BLaER1 treated with 17β-estradiol and CSF1 and Interleukin-3, amounts not matched to agents 10 nM and 100 nM (cell line): Measurements from ENCODE around the gene ZNF133.
A peak's percentile ranks its signal among the peaks of the same experiment; 100 is the strongest.

ENCODE experiments used
- H3K27ac ChIP-seq, 11 experiments: shearing (Covaris generic); formaldehyde crosslinking; 2 replicates each; pipeline ENCODE4 v1.8.1; 2022
- H3K27me3 ChIP-seq, 11 experiments: shearing (Covaris generic); formaldehyde crosslinking; 2 replicates each; pipeline ENCODE4 v1.8.1; 2022
- H3K36me3 ChIP-seq, 11 experiments: shearing (Covaris generic); formaldehyde crosslinking; 2 replicates each; pipeline ENCODE4 v1.8.1; 2022
- H3K4me1 ChIP-seq, 10 experiments: shearing (Covaris generic); formaldehyde crosslinking; 2 replicates each; pipeline ENCODE4 v1.8.1; 2022
- H3K4me2 ChIP-seq, 11 experiments: shearing (Covaris generic); formaldehyde crosslinking; 2 replicates each; pipeline ENCODE4 v1.8.1; 2022
- H3K4me3 ChIP-seq, 10 experiments: shearing (Covaris generic); formaldehyde crosslinking; 2 replicates each; pipeline ENCODE4 v1.8.1; 2022
- H3K9ac ChIP-seq, 11 experiments: shearing (Covaris generic); formaldehyde crosslinking; 2 replicates each; pipeline ENCODE4 v1.8.1; 2022
- H3K9me3 ChIP-seq, 11 experiments: shearing (Covaris generic); formaldehyde crosslinking; replicated peaks in 1 of 11; 2 replicates each; pipeline ENCODE4 v1.8.1; 2022
- H4K20me1 ChIP-seq, 11 experiments: shearing (Covaris generic); formaldehyde crosslinking; 2 replicates each; pipeline ENCODE4 v1.8.1; 2022
- Cebpa-rat ChIP-seq, 11 experiments: shearing (Covaris generic); IDR thresholded peaks; 2 replicates each; pipeline ENCODE4 v1.8.1; 2022

The ZNF133 gene

DNA sequence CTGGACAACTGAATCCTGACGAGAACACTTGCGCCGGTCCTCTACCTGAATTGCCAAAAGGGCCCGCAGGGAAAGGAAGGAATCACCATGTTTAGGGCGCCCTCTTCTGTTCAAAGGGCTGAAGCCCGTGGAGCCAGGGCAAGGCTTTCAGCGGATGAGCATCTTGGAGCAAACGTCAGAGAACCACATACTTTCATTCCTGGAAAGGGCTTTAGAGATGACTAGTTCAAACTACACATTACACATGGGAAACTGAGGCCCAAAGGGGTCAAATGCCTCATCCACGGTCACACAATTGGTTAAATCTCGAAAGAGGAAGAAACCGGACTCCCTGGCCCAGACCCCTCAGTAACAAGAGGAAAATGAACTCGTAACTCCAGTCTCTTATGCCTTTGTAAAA lies 11.5 kb upstream of the ZNF133 start:
- Histone ChIP-seq H3K4me2 (peak overlapping the region in 7 of 11 experiments; percentile 12 to 53 (median 23); a peak in 4 of 22 replicates), H4K20me1 (no peaks in the 10 kb centered on the region), H3K27ac (no peak overlapping the region), H3K9ac (no peak overlapping the region), H3K27me3 (no peaks in the 10 kb centered on the region), H3K4me1 (peaks cover 0 to 12% (median 2%) of the 10 kb centered on the region in 10 experiments; a peak in 5 of 20 replicates), H3K36me3 (no peaks in the 10 kb centered on the region), H3K4me3 (0 out of 20 replicates have a peak overlapping the region, but pooled peaks of 1 of the 10 experiments have one; percentile 7), H3K9me3 (no peaks in the 10 kb centered on the region)
- TF ChIP-seq Cebpa-rat (IDR thresholded peaks at IDR 0.05), result no peak

- no peaks in the 10 kb centered on the region for H4K20me1 ChIP-seq
- no peak overlapping the region for H3K27ac ChIP-seq
- no peak for TF ChIP-seq Cebpa-rat (IDR thresholded peaks at IDR 0.05)
- no peak overlapping the region; a peak in 1 of 22 replicates for H3K4me2 ChIP-seq
- H3K4me3 ChIP-seq, result no peak overlapping the region
- H3K9ac ChIP-seq, result no peak overlapping the region
- H3K27me3 ChIP-seq, result no peaks in the 10 kb centered on the region
- H3K36me3 ChIP-seq, result no peaks in the 10 kb centered on the region
- peaks cover under 1 to 3% (median 2%) of the 10 kb centered on the region in 11 experiments; a peak in 14 of 22 replicates for H3K9me3 ChIP-seq
- H3K4me1 ChIP-seq, result peaks cover 0 to 12% (median 2%) of the 10 kb centered on the region in 10 experiments; a peak in 4 of 20 replicates
Observed at GRCh38 chr20:18279242-18279641, 9.1 kb upstream of the ZNF133 start.

DNA sequence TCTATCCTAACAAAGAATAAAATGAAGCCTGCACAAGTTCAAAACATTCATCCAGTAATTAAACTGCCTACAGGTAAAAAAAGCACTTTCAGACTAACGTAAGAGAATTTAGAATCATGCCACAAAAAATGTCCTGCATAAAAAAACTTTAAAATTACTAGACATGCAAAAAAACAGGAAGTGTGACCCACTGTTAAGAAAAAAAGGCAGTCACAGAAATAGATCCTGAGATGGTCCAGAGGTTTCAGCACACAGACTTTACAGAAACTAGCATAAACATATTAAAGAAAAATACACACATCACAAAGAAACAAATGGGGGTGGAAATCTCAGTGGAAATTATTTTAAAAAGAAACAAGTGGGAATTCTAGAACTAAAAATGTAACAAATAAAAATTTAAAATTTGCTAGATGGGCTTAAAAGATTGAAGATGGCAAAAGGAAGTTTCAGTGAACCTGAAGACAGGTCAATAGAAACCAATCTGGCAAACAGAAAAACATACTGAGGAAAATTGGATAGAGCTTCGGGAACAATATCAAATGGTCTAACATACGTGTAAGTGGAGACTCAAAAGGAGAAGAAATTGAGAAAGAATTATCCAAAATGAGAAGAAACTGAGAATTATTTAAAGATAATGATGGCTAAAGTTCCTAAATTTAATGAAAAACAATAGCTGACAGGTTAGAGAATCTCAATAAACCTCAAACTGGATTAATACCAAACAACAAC lies 3.4 kb upstream of the ZNF133 start:
- no peak for TF ChIP-seq Cebpa-rat (IDR thresholded peaks at IDR 0.05)
- Histone ChIP-seq H3K4me2 (no peak overlapping the region), H4K20me1 (no peaks in the 10 kb centered on the region), H3K36me3 (no peaks in the 10 kb centered on the region), H3K4me3 (no peak overlapping the region), H3K9me3 (peaks cover 25 to 32% (median 29%) of the 10 kb centered on the region in 11 experiments), H3K27me3 (no peaks in the 10 kb centered on the region), H3K27ac (no peak overlapping the region), H3K9ac (no peak overlapping the region), H3K4me1 (peaks cover 15 to 24% (median 18%) of the 10 kb centered on the region in 10 experiments; a peak in 19 of 20 replicates)

- Histone ChIP-seq H4K20me1 (no peaks in the 10 kb centered on the region), H3K36me3 (peaks cover 8 to 21% (median 13%) of the 10 kb centered on the region in 11 experiments; a peak in 21 of 22 replicates), H3K27me3 (no peaks in the 10 kb centered on the region), H3K27ac (peak overlapping the region; percentile 87 to 97 (median 90); a peak in 21 of 22 replicates), H3K4me1 (peaks cover 14 to 23% (median 18%) of the 10 kb centered on the region in 10 experiments; a peak in 18 of 20 replicates), H3K4me3 (peak overlapping the region; percentile 81 to 89 (median 83)), H3K9ac (peak overlapping the region; percentile 85 to 97 (median 90)), H3K4me2 (peak overlapping the region; percentile 78 to 98 (median 92)), H3K9me3 (peaks cover 25 to 32% (median 29%) of the 10 kb centered on the region in 11 experiments)
- no peak for TF ChIP-seq Cebpa-rat (IDR thresholded peaks at IDR 0.05)
Observed at GRCh38 chr20:18287546-18287914, 797 bp upstream of the ZNF133 start.

DNA sequence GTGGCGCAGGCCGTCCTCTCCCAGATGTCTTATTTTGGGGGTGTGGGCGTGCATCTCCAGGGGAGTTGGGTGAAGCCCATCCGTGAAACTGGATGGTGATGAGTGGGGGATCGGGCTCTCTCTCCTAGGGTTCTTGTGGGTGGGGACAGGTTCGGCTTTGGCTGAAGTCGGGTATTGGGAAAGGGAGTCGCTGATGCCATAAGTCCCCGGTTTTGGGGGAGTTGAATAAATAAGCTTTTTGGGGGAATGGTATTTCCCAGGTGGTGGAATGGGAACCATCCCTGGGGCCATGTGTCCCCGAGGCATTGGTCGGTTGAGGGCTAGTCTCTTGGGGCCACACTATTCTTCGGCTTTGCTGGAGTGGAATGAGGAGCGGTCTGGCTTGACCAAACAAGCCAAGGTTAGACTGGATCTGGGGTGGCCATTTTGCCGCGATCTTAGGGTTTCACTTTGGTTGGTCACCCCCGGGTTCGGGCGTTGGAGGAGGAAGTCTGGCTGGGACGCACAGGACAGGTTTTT lies 481 bp downstream of the ZNF133 start:
- Histone ChIP-seq H3K36me3 (peaks cover 16 to 32% (median 23%) of the 10 kb centered on the region in 11 experiments; a peak in 21 of 22 replicates), H3K27me3 (no peaks in the 10 kb centered on the region), H3K4me1 (peaks cover 14 to 23% (median 18%) of the 10 kb centered on the region in 10 experiments; a peak in 18 of 20 replicates), H3K9ac (peak overlapping the region; percentile 85 to 97 (median 90)), H3K4me2 (peak overlapping the region; percentile 86 to 99 (median 95)), H3K9me3 (peaks cover 25 to 34% (median 29%) of the 10 kb centered on the region in 11 experiments), H3K4me3 (peak overlapping the region; percentile 81 to 89 (median 83)), H4K20me1 (no peaks in the 10 kb centered on the region), H3K27ac (peak overlapping the region; percentile 87 to 97 (median 90); a peak in 21 of 22 replicates)
- TF ChIP-seq Cebpa-rat (IDR thresholded peaks at IDR 0.05), result no peak

- TF ChIP-seq Cebpa-rat (IDR thresholded peaks at IDR 0.05), result no peak
- peaks cover 24 to 31% (median 27%) of the 10 kb centered on the region in 11 experiments for H3K9me3 ChIP-seq
- H3K4me1 ChIP-seq, result peaks cover 14 to 23% (median 18%) of the 10 kb centered on the region in 10 experiments; a peak in 18 of 20 replicates
- peak overlapping the region; percentile 86 to 99 (median 95) for H3K4me2 ChIP-seq
- H3K27me3 ChIP-seq, result no peaks in the 10 kb centered on the region
- H3K4me3 ChIP-seq, result peak overlapping the region; percentile 81 to 89 (median 83)
- H3K36me3 ChIP-seq, result peaks cover 16 to 37% (median 28%) of the 10 kb centered on the region in 11 experiments; a peak in 21 of 22 replicates
- peak overlapping the region in 8 of 11 experiments; percentile 85 to 97 (median 90); a peak in 9 of 22 replicates for H3K9ac ChIP-seq
- H4K20me1 ChIP-seq, result no peaks in the 10 kb centered on the region
- peak overlapping the region in 2 of 11 experiments; percentile 90 to 96; a peak in 3 of 22 replicates for H3K27ac ChIP-seq
Observed at GRCh38 chr20:18289306-18289705, 979 bp downstream of the ZNF133 start.

DNA sequence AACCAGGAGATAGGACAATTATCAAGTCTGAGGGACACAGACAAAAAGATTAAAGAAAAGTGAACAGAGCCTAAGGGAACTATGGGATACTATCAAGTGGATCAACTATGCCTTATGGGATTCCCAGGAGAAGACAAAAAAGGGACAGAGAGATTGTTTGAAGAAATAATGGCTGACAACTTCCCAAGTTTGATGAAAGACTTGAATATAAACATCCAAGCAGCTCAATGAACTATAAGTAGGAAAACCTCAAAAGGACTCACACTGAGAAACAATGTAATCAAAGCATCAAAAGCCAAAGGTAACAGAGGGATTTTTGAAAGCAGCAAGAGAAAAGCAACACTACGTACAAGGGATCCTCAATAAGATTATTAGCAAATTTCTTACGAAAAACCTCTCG lies 11.0 kb downstream of the ZNF133 start:
- no peaks in the 10 kb centered on the region for H4K20me1 ChIP-seq
- H3K36me3 ChIP-seq, result peaks cover 24 to 45% (median 33%) of the 10 kb centered on the region in 11 experiments
- H3K27ac ChIP-seq, result no peak overlapping the region
- no peaks in the 10 kb centered on the region for H3K27me3 ChIP-seq
- H3K9ac ChIP-seq, result no peak overlapping the region
- peaks cover 27 to 43% (median 32%) of the 10 kb centered on the region in 11 experiments for H3K9me3 ChIP-seq
- no peak for TF ChIP-seq Cebpa-rat (IDR thresholded peaks at IDR 0.05)
- H3K4me3 ChIP-seq, result no peak overlapping the region
- no peak overlapping the region for H3K4me2 ChIP-seq
- peaks cover 0 to 18% (median 0%) of the 10 kb centered on the region in 10 experiments; a peak in 1 of 20 replicates for H3K4me1 ChIP-seq

GRCh38 chr20:18304618-18305017 lies 16.3 kb downstream of the ZNF133 start:
- TF ChIP-seq Cebpa-rat (IDR thresholded peaks at IDR 0.05), result no peak
- Histone ChIP-seq H3K27me3 (no peaks in the 10 kb centered on the region), H4K20me1 (no peaks in the 10 kb centered on the region), H3K9me3 (peaks cover under 1 to 9% (median 2%) of the 10 kb centered on the region in 11 experiments; a peak in 13 of 22 replicates), H3K9ac (no peak overlapping the region), H3K27ac (no peak overlapping the region), H3K4me3 (no peak overlapping the region), H3K4me2 (no peak overlapping the region), H3K4me1 (peaks cover 0 to 18% (median 0%) of the 10 kb centered on the region in 10 experiments; a peak in 1 of 20 replicates), H3K36me3 (peaks cover 26 to 50% (median 34%) of the 10 kb centered on the region in 11 experiments; a peak in 21 of 22 replicates)

- Histone ChIP-seq H3K9ac (no peak overlapping the region), H4K20me1 (no peaks in the 10 kb centered on the region), H3K27me3 (no peaks in the 10 kb centered on the region), H3K27ac (no peak overlapping the region), H3K9me3 (no peaks in the 10 kb centered on the region), H3K4me2 (no peak overlapping the region), H3K4me3 (no peak overlapping the region), H3K4me1 (no peaks in the 10 kb centered on the region), H3K36me3 (peaks cover 20 to 61% (median 39%) of the 10 kb centered on the region in 11 experiments; a peak in 21 of 22 replicates)
- no peak for TF ChIP-seq Cebpa-rat (IDR thresholded peaks at IDR 0.05)
Observed at GRCh38 chr20:18307301-18307700, 19.0 kb downstream of the ZNF133 start.
